ENCODE data around the gene BCR.
"Not testable (repeated sequence)": the region's sequence is repeated elsewhere in the genome, so short reads cannot be mapped to it uniquely, and the experiment has no call there.

BCR gene

GRCh38 chr22:23316596-23316995, 136.3 kb downstream of the BCR start:
- DNase-seq (ENCODE audit: low spot score) = not testable (repeated sequence)

DNA sequence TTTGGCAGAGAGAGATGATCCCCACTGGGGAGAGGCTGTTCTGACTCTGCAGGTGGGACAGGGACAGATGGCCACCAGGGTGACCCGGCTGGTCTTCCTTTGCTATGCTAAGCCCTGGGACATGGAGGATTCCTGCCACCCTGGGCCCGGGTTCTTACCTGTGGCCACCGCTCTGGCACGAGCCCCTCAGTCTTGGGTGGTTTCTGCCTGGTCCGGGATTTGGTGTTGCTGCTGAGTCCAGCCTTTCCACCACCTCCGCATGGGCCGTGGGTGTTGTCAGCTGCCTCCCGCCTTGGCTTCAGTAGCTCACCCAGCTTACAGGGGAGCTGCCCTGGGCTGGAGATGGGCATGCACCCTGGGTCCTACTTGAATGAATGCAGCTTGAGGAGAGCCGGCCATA, 138.0 kb downstream of the BCR start:
- DNase-seq (ENCODE audit: low spot score) = not testable (repeated sequence)

DNA sequence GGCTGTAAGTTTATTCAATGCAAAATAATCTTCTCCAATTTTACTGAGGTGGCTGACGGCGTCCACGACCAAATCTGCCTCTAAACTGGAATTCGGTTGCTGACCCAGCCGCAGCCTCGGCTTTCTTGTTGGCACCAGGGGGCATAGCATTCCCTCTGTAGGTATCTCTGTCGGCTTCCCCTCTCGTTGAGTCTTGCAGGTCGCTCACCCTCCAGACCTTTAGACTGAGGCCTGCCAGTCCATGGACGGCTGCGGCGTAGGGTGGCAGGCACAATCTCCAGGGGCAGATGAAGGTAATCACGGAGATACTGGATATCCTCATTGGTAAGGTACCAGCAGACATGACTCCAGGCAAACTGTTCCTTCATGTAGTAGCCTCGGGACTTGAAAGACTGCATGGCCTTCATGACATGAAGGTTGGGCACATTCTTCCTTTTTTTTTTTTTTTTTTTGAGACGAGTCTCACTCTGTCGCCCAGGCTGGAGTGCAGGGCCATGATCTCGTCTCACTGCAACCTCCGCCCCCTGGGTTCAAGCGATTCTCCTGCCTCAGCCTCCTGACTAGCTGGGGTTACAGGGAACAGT, 142.3 kb downstream of the BCR start:
- DNase-seq (ENCODE audit: low spot score) = not testable (repeated sequence)

DNA sequence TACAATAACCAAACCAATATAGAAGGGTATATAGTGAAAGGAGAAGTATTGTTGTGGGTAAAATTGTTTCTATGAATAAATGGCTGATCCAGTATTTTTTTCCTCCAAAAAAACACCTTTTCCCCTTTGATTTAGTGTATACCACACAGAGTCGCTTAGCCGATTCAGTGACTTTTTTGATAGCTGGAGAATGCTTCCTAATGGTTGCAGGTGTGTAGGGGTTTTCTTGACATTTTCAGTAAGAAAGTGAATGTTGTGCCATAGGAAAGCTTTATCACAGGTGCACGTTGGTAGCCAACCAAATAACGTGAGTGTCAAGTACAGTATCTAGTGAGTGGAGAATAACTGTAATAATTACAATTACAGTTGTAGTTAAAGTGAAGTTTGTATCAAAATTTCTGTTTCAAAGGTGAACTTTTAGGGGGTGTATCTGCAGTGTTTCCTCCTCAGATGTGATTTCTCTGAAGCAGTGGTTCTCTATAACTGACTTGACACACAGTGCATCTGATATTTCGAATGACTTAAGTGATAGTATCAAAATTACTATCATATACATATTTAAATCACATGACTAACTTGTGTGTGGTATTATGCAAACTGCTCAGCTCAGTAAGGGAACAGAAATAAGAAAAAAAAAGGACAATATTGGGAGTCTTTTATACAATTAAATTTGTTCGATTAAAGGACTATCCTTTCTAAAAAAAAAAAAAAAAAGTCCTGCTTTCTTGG, 143.8 kb downstream of the BCR start:
- not testable (repeated sequence) for DNase-seq (ENCODE audit: low spot score)

GRCh38 chr22:23325183-23325582, 144.9 kb downstream of the BCR start:
- DNase-seq (ENCODE audit: low spot score) = no peak

- DNase-seq (ENCODE audit: low spot score) = not testable (repeated sequence)
These were observed 153.5 kb downstream of the BCR start for GRCh38 chr22:23333822-23334221.

GRCh38 chr22:23337672-23338071, 157.4 kb downstream of the BCR start:
- not testable (repeated sequence) for DNase-seq (ENCODE audit: low spot score)

DNA sequence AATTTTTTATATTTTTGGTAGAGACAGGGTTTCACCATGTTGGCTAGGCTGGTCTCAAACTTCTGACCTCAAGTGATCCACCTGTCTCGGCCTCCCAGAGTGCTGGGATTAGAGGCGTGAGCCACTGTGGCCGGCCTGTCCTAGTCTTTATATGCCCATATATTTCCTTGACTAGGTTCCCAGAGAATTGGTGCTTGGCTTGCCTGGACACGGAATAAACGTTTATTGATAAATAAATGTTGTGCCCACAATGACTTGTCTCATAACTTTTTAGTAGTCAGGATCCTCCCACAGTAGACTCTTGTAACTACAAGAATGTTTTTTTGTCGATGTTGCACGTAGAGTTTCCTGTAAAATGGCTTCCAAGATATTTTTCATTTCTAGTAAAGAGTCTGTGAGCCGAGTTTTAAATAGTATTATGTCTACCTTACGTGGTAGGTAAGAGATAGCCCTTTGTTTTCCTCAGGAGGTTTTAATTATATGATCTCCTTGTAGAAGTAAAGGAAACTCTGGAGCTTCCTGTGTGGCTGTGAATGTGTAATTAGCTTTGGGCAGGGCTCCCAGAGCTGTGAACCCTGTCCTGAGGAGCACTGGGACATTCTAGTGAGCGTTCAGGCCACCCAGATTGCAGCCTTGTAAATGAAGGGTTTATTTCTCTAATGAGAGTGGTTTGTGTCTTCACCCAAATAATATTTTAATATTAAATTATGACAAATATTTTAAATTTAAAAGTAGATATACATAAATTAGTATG, 161.8 kb downstream of the BCR start:
- not testable (repeated sequence) for DNase-seq (ENCODE audit: low spot score)

DNA sequence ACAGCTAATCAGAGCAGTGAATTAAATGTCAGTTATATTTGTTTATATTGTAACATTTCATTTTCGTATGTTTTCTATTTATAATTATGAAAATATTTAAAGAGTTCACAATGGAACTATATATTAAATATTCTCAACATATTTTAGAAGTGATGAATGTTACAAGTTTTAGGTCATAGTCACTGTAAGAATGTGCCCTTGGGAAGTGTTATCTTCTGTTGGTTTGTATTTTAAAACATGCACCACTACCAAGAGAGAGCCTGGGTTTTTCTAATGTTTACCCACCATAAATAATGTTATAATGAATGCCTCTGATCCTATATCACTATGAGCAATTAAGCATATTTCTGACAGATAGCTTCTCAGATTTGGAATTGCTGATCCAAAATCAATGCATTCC, 171.0 kb downstream of the BCR start:
- DNase-seq (ENCODE audit: low spot score) = no peak

DNA sequence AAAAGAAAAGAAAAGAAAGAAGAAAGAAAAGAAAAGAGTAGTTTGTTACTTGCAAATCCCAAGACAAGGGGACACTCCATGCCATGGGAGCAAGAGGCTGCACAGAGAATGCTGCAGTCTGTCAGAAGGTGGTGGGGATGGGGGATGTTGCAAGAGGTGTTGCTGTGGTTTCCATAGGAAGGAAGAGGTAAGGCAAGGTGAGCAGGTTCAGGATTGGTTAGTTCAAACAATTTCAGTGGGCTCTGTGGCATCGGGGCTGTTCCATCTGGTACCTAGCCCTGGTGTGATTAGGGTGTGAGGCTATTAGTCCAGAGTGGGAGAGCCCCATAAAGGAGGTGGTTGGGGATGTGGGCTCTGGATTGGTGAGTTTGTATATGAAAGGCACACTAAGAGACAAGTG, 172.7 kb downstream of the BCR start:
- no peak for DNase-seq (ENCODE audit: low spot score)

DNA sequence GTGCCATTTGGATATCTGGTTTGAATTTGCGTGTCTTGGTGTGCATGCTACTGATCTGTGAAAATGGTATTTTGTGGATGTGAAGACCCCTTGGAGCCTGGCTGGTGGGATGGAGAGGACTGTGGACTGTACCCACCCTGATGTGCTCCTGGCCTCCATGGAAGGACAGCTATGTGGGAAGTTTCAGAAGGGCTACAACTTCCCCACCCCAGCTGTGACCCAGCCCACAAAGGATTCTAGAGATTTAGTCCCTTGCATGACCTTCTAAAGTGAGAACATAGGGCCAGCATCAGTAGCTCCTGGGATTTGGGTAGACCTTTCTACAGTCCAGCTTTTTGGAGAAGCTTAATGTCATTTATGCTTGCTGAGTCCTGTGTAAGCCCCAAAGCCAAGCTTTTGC, 173.4 kb downstream of the BCR start:
- DNase-seq (ENCODE audit: low spot score) = no peak

DNA sequence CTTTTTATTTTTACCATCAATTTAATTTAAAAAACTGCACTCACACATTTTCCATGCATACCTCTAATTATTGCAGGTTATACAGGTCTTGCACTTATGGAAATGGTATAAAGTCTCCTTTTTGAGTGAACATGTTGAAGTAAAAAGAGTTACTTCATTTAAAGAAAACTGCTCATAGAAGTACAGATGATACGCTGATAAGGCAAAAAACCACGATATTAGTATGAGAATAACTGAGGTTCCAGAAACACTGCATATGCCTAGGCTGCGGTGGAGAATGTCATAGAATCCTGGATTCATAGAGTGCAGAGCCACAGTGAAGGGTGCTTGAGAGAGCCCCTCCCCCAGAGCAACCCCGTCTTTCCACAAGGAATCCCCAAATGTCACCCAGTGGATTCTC, 175.8 kb downstream of the BCR start:
- DNase-seq (ENCODE audit: low spot score) = no peak

DNA sequence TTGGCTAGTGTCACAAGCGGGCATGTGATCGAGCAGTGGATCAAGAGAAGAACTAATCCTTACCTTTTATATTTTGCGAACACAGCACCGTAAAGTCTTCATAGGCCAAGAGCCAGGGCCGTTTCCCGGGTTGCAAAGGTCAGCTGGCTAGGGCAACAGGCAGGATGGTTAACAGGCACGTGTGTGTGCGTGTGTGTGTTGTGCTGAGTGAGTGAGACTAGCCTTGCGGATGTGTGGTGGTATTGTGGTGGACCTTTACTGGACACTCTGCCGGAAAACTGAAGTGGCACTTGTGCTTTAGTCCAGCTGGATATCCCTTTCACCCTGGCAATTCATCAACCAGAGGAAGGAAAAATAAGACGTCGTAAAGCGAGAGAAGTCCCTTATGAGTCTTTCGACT, 176.7 kb downstream of the BCR start:
- no peak for DNase-seq (ENCODE audit: low spot score)

DNA sequence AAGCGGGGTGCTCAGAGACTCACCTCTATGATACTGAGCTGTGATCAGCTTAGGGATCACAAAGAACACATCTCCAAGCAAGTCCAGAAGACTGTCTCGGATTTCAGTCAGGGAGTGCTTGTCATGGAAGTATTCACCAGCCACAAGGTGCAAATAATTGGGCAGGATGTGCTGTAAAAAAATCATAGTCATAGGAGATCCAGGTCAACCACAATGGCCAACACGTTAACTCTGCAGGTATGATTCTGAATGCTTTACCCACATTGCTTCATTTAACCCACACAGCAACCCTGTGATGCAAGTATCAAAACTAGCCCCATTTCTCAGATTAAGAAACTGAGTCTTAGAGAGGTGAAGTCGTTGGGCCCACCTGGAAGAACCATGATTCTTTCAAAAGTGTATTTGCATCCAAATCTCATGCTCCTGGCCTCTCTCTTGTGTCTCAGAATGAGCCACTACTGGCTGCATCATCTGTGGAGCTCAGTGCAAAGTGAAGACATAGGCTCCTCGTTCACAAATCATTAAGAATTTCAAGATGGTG, 179.3 kb downstream of the BCR start:
- DNase-seq (ENCODE audit: low spot score) = no peak

DNA sequence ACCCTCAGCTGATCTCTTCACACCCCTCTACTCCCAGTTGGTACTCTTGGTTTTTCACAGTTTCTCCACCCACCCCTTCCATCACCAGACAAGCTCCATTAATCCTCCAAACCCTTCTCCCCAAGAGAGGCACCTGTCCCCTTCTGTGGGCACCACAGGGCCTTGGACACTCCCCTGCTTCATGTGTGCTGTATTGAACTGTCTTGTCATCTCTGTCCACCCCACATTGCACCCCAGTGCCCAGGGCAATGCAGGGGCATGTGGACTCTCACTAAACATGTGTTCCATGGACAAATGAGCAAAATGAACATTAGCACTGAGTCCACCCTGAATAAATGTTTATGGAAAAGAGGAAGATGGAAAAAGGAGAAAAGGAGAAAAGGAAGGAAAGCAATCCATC, 181.4 kb downstream of the BCR start:
- no peak for DNase-seq (ENCODE audit: low spot score)

DNA sequence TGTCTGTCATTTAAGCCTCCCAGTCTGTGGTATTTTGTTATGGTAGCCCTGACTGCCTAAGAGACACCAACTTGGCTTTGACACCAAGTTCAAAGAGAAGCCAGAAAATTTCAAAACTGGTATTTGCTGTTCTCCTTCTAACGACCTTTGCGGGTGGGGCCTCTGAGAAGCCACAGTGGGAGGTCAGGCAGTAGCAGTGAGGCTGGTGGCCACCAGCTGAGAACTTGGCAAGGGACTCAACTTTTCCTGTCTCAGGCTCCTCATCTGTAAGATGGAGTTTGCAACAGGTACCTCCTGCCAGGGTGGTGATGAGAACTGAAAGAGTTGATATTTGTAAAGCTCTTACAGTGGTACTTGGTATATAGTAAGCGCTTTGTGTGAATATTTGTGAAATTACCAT, 183.4 kb downstream of the BCR start:
- DNase-seq (ENCODE audit: low spot score) = no peak

DNA sequence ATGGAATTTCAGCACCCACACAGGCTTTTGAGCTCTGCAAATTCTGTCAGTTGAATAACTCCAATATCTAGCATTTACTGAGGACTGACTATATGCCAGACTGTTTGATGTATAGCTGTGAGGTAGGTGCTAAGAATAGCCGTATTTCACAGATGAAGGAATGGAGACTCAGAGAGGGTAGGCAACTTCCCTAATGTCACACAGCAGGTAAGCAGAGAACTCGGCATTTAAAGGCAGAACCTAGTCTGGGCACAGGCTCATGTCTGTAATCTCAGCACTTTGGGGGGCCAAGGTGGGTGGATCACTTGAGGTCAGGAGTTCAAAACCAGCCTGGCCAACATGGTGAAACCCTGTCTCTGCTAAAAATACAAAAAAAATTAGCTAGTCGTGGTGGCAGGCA, 184.1 kb downstream of the BCR start:
- no peak for DNase-seq (ENCODE audit: low spot score)

GRCh38 chr22:23365524-23365923, 185.2 kb downstream of the BCR start:
- no peak for DNase-seq (ENCODE audit: low spot score)

GRCh38 chr22:23365961-23366360, 185.7 kb downstream of the BCR start:
- DNase-seq (ENCODE audit: low spot score) = no peak

DNA sequence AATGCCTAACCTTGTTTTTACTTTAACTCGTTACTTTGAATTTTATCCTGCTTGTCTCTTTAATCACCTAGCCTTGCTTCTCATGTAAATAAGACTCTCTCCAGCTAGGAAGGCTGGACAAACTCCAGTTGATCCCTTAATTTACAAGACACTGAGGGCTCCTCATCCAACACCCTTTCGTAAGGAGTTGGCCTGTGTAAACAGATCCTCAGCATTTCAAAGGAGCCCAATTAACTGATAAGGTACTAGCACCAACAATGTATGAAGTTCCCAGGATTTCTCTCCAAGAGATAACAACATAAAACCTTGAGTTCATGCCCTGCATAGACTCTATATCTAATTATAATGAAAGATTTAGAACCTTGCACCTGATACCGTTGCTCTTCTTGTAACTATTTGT, 186.9 kb downstream of the BCR start:
- not testable (repeated sequence) for DNase-seq (ENCODE audit: low spot score)

Data from CD4-positive, alpha-beta T cell treated with Interleukin-6 at 100 ng/mL for 8 hours (primary cell).